ENCODE data around the gene HTR6. TPM values are rescaled to one million over a fixed set of nuclear protein-coding genes. Genes with fewer than 3 reads are reported as not detected.

Gene HTR6
- total RNA-seq, 1 donor from 2014 or later: not detected

DNA sequence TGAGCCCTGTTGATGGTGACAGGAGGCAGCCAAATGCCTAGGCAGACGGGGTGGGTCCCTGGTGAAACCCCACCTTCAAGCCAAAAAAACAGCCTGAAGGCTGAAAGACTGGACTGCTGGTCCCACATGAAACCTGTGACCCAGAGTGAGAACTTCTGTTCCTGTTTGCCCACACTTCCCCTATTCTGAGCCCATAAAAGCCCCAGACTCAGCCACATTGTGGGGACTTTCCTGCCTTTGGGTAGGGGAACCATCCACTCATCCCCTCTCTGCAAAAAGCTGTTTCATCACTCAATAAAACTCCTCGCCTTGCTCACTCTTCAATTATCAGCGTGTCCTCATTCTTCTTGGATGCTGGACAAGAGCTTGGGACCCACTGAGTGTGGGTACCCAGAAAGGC, 25.2 kb downstream of the HTR6 start:
- no peak for ATAC-seq

DNA sequence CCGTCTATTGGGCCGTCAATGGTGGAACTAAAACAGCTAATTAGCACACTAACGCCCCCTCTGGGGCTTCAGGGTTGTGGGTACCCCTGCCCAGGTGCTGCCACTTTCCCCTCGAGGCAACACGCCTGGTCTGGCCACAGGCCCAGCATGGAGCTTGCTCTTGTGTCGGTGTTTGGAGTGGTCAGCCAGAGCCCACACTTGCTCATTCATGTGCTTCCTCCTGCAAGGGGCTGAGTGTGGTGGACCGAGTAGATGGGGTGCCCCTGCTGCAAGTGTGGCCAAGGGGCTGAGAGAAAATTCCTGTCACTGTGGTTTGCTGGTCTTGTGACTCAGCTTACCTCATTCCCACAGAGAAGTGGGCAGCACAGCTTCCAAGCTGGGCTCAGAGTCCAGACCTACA, 25.7 kb downstream of the HTR6 start:
- no peak for ATAC-seq

DNA sequence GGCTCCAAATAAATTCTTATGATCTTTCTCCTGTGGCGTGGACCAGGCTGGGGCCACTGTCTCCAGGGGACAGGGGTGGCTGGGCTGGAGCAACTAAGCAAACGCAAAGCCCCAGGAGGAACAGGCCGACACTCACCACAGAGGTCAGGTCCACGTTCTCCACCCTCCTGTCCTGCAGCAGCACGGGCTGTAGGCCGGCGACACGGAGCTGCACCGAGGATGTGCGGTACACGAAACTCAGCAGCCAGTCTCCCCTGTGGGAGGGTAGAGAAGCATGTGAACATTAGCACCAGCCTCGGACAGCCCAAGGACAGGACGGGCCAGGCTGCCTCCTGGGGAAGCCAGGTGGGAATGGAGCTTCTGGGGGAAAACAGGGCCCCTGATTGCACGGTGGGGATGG, 29.6 kb downstream of the HTR6 start:
- no peak for ATAC-seq

DNA sequence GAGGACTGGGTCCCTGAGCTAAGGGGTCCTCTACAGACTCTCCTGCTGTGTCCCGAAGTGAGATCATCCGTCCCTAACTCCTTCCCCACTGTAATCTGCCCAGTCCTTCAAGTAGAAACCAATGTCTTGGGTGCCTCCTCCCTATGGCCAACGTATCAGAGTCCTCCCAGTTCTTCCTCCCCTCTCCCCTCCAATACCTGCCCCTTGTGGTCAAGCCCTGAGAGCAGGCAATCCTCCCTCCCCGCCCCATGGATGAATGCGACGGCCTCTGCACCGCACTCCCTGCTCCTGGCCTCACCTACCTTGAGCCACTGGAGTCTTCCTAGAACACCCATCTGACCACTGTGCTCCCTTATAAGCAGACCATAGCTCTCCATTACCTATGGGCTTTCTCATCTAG, 31.1 kb downstream of the HTR6 start:
- ATAC-seq: no peak

DNA sequence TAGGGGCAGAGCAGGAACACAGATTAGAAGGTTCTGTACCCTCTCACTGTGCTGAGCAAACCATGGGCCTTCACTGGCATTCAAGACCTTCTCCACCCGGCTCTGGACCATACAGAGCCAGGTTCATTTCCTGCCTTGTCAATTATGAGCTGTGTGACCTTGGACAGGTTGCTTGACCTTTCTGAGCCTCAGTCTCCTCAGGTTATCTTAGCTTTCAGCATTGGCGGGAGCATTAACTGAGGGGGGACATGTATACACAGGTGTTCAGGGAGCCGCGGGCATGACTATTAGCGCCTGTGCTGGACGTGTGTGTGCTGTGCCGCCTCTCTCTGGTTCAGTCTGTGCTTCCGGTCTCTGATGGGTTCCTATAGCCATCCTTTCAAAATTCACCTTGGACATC, 32.1 kb downstream of the HTR6 start:
- no peak for ATAC-seq

DNA sequence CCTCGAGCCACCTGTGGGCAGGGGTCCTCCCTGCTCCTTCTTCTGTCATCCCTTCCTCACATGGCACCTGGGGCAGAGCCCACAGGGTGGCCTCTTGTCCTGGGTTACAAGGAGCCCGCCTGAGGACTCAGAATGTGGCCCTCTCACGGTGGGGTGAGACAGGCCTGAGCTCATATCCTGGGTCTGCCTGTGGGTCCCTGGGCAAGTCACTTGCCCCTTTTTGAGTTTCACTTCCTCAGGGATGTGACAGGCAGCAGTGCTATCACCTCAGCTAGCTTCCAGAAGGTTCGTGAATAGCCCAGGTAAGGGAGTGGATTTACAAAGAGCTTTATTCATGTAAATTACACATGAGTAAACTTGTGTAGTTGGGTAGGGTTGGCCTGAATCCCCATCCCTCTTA, 33.5 kb downstream of the HTR6 start:
- no peak for ATAC-seq

DNA sequence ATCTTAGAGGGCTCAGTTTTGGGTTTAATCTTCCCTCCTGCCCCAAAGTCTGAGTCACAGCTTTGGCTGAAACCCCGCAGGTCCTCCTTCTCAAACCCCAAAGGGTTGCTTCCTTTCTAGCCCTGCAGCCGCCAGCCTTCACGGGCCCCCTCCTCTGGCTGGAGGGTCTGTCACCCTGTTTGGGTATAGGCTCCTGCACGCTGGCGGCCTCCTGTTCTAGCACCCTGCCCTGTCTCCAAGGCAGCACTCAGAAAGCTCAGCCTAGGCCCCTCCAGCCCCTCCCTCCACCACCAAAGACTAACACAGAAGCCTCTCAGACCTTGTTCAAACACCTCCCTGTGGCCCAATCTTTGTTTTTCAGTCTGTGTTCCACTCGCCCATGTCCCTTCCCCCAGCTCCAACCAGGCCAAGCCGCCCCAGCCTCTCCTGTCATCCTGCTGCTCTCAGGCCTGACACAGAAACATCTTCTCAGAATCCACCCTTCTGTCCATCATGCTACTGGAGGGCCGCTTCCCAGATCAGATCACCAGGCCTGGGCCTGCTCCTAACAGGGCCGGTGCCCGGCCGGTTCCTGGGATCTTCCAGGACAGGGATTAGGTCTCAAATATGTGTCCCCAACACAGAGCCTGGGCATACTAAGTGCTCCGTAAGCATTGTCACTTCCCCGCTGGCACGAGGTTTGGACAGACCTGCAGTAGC, 35.6 kb downstream of the HTR6 start:
- ATAC-seq: no peak

DNA sequence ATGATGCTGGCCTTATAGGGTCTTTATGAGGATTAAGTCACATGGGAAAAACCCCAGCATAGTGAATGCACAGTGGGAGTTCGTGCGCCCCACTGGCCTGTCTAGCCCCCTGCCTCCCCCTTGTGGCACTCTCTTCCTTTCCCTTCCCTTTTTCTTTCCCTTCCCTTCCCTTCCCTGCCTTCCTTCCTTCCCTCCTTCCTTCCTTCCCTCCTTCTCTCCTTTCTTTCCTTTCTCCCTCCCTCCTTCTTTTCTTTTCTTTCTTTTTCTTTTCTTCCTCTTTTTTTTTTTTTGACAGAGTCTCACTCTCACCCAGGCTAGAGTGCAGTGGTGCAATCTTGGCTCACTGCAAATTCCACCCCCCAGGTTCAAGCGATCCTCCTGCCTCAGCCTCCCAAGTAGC, 38.6 kb downstream of the HTR6 start:
- no peak for ATAC-seq

DNA sequence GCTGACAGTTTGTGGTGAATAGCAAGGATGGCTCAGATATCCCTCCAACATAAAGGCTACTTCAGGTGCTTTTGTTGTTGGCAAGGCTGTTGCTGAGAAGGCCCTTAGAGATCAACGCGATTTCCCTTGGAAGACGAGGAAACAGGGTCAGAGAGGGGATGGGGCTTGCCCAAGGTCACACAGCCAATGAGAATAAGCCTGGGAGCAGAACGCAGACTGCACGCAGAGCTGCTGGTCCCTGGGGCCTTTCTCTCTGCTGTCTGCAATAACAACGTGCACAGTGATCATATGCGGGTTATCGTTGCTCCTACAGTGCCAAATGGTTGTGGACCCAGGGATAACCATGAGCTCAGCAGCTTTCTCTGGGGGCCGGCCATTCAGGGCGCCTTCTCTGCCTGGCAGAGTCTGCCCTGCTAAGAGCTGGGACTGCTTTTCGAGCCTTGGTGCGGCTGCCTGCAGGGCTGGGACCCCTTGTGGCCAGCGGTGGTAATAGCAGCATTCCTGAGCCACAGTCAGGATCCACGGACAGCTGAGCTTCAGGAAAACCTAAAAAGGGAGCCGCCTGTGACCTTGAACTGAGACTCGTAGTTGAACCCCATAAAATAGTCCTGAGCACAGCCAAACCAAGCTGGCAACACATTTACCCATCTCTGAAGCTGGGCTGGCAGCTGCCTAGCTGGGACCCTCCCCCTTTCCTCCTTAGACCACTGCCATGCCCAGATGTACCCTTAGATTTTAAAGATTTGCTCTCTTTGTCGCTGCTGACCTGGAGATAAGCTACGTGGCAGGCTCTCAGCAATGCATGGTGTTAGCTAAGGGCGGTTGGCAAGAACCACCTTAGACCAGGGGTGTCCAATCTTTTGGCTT, 39.8 kb downstream of the HTR6 start:
- ATAC-seq: peak; percentile 91

DNA sequence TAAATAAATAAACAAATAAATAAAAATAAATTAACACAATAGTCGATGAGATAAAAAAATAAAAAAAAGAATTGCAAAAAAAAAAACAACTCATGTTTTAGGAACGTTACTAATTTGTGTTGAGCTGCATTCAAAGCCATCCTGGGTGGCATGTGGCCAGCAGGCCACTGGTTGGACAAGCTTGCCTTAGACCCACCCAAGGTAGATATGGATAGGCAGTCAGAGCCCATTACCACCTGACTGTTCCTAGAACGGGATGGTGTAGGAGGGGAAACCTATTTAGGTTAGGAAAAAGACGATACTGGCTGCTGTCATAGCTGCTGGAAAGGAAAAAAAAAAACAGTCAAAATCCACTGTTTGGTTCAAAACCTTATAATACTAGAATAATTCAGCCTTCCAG, 40.8 kb downstream of the HTR6 start:
- no peak for ATAC-seq

DNA sequence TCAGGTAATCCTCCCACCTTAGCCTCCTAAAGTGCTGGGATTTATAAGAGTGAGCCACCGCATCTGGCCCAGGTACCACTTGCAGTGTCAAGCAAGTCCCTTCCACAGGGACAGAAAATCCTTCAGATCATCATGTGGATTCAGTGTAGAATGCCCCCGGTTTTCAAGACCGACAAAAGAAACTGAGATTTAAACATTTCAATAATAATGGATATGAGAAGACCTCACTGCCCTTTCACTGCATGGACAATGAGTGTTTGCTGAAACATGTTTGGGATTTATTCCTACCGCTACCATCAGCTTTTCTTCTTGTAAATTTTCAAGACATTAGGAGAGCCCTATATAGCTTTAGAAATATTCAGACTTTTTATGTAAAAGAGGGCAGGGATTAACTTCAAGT, 41.5 kb downstream of the HTR6 start:
- no peak for ATAC-seq

DNA sequence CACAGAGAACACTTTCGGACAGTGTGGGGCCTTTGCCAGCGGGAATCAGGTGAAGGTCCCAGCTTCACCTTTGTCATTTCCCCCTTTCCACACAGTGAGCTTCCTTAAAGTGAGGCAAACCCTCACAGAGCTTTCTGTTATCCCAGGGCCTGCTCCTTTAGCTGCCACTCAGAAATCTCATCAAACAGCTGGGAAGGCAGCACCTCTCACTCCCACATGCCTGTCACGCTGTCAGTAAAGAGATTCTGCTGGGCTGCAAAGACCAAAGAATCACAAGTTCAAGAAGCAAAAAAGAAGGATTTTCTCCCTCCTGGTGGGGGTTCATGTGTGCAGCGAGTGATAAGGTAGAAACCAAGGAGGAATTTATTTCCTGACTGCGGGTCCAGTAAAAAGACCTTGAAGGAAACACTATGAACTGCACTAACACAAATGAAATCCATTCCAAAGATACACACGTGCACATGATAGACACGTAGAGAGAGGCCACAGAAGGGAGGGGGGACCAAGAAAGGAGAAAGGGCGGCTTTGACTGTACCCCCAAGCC, 44.0 kb downstream of the HTR6 start:
- ATAC-seq: no peak

DNA sequence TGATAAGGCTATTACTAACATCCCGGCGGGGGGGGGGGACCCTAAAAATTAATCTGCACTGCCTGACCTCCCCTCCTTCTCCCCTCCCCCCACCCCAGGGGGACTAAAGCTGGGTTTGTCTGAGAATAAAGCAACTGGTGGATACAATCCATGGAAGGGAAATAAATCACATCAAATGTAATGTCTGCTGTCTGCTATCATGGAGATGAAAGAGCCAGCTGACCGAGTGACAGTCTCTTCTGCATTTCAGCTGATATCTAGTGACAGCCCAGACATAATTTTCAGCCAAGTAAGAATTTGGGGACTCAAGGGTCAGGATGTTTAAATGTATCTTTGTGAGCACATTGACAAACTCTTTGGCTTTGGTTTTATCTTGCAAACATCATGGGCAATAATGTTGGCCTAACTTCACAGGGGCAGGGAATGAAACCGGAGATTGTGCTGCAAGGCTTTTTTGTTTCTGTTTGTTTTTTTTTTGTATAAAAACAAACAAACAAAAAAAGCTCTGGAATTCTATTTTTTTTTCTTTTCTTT, 44.7 kb downstream of the HTR6 start:
- ATAC-seq: no peak

DNA sequence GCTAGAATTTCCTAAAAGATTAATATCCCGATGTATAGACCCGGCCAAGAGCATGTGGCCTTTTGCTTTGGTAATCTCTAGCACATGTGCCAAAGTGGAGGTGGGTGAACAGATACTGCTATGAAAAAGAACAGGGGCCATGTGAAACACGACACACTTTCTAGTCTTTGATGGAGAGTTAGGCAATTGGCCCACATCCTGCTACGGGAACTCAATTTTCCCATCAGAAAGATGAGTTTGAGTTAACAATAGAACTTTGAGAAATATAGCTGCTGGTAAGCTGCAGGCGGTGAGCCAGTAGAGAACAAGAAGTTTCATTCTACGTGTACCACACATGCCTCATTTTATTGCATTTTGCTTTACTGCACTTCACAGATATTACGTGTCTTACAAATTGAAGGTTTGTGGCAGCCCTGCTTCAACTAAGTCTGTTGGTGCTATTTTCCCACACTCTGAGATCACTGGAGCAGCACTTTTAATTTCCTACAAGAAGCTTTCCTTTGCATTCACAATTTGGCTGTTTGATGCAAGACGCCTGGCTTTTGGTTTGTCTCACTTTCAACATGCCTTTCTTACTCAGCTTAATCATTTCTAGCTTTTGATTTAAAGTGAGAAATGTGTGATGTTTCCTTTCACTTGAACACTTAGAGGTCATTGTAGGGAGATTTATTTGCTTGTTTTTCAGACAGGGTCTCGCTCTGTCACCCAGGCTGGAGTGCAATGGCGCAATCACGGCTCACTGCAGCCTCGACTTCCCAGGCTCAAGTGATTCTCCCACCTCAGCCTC, 46.3 kb downstream of the HTR6 start:
- no peak for ATAC-seq

DNA sequence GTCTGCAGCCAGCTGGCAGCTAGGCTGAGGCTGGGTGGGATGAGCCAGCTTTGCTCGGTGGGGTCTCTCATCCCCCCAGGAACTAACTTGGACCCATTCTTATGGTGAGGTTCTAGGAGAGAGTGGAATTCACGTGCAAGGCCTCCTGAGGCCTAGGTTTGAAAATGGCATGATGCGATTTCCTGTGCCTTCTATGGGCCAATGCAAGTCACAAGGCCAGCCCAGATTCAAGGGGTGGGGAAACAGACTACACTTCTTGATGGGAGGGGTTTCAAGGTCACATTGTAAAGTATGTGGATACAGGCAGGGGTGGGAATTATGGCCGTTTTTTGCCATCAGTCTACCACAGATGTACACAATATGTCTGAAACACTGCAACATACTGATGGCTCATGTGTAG, 48.3 kb downstream of the HTR6 start:
- ATAC-seq: no peak

DNA sequence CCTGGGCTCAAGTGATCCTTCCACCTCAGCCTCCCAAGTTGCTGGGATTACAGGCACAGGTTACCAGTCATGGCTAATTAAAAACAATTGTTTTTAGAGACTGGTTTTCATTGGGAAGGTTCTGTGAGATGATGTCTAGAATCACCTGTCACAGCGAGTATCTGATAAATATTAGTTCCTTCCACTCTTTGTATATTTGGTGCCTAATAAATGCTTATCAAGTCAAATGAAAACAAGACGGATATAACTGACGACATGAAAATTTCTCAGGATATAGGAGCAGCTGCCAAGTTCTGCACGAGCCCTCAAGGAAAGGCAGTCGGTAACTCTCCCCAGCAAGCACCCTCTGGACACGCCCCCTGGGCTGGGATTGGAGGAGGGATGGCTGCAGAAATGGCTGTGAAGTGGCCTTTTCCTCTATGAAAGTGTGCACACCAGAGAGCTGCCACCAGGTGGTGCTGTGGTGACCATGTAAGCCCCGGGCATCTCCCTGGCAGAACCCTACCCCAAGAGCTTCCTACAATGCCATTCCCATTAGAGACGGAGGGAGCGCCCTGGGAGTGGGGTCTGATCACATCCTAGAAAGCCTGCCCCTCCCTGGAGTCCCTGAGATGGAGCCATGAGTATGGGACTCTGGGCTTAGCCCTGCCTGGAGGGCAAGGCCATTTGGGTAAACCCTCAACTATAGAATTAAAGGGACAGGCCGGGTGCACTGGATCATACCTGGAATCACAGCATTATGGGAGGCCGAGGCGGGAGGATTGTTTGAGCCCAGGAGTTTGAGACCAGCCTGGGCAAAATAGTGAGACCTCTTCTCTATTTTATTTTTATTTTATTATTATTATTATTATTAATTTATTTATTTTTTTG, 50.9 kb downstream of the HTR6 start:
- ATAC-seq: peak; percentile 98

DNA sequence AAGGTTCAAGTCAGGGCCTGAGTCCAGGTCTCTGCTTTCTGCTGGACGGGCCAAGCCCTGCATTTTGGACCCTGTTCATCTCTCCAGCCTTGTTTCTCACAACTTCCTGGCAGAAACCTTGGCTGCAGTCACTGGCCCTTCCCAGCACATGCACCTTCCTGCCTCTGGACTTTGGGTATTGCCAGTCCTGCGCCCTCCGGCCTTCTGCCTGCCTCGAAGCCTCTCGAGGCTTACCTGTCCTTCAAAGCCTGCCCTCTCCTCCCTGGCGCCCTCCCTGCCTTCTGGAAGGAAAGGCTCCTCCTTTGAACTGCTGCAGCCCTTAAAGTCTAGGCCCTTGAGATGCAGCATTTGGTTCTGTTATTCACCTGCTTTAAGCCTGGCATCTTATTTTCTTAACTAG, 52.8 kb downstream of the HTR6 start:
- ATAC-seq: no peak

DNA sequence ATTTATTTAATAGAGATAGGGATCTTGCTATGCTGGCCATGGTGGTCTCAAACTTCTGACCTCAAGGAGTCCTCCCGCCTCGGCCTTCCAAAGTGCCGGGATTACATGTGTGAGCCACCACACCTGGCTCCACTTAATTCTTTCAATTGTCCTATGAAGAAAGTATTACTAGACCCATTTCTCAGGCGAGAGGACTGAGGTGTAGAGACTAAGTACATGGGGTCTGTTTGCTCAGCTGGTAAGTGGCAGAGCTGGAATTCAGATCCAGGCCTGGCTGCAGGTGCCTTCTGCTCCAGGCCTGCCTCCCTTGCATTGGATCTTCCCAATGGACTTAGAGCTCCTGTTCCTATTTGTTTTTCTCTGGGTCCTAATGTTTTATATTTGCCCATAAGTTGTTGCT, 55.5 kb downstream of the HTR6 start:
- ATAC-seq: no peak

DNA sequence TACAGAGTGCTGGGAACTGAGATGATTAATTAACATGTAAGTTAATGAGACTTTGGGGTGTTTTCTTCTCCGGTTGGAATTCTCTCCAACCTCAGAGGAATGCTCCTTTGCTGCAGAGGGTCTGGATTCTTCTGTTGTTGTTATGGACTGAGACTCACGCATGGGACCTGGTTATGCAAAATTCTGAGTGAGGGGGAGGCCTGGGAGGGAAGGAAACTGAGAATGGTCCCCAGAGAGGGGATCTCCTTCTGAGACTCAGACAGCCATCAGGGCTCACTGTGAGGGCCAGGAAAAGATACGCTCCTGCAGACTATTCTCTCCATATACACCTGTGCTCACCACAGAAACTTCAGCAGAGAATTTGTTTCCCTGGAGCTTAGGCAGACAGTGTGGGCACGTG, 56.3 kb downstream of the HTR6 start:
- no peak for ATAC-seq

DNA sequence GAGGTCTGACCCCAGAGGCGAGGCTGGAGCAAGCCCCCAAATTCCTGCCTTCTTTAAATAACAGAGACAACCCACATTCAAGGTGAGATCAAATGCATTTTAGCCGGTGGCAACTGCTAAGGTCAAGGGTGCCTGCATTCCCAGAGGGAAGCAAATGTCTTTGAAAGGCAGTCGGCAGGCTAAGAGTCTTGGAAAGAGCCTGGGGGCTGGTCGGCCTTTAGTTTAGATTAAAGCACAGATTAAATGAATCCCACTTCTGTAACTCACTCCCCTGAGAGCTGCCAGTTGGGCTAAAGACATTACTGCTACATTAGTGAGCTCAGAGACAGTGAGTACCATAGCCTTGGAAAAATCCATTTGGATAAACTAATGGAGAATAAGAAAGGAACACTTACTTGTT, 59.2 kb downstream of the HTR6 start:
- no peak for ATAC-seq

DNA sequence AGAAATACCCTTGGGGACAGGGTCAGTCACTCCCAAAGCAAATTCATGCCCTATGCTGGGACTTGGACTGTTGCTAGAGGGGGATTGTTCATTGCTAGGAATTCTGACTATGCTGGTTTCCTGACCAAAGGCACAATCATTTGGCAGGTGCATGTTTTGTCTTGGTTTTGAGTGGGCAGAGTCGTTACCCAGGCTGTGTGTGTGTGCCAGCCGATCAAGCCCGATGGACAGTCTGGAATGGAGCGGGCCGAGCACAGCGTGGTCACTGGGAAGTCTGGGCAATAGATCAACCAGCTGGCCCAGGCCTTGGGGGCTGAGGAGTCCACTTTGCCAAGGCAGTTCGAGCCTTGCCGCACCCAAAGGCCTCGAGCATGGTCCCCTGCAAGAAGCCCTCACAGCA, 60.9 kb downstream of the HTR6 start:
- ATAC-seq: no peak

All from esophagus mucosa (tissue), 1 donor.